ENCODE results near the gene LCN6. TPM values are rescaled to one million over a fixed set of nuclear protein-coding genes. Genes with fewer than 3 reads are reported as not detected.

The LCN6 gene
- total RNA-seq, 2 donors from 2014 or later = 0.56 to 1.2 TPM

- no peak for TF ChIP-seq CTCF (IDR thresholded peaks at IDR 0.05)
- Histone ChIP-seq H3K4me1 (no peaks in the 10 kb centered on the region), H3K27me3 (peaks cover 3% of the 10 kb centered on the region), H3K36me3 (no peaks in the 10 kb centered on the region), H3K4me3 (no peak overlapping the region), H3K27ac (no peak overlapping the region), H3K9ac (ENCODE audit: low read depth in 2 of 2, low read length in 2 of 2) (no peak overlapping the region), H3K9me3 (no peaks in the 10 kb centered on the region)
- intact Hi-C loops (cut with DNase I) = no loop called here
- DNase-seq = no peak
Observed at GRCh38 chr9:136703276-136703860, 45.0 kb downstream of the LCN6 start.

- no peaks in the 10 kb centered on the region for H3K9me3 ChIP-seq
- peaks cover 3% of the 10 kb centered on the region for H3K27me3 ChIP-seq
- H3K4me3 ChIP-seq = no peak overlapping the region
- intact Hi-C loops (cut with DNase I) = no loop called here
- TF ChIP-seq CTCF (IDR thresholded peaks at IDR 0.05) = no peak
- no peak overlapping the region for H3K9ac ChIP-seq (ENCODE audit: low read depth in 2 of 2, low read length in 2 of 2)
- H3K36me3 ChIP-seq = no peaks in the 10 kb centered on the region
- H3K4me1 ChIP-seq = peaks cover 12% of the 10 kb centered on the region
- DNase-seq = no peak
- no peak overlapping the region for H3K27ac ChIP-seq
Observed at GRCh38 chr9:136701668-136702053, 46.7 kb downstream of the LCN6 start.

GRCh38 chr9:136700959-136701667 lies 47.2 kb downstream of the LCN6 start:
- Histone ChIP-seq H3K4me1 (peaks cover 12% of the 10 kb centered on the region), H3K27me3 (peaks cover 3% of the 10 kb centered on the region), H3K27ac (no peak overlapping the region), H3K9me3 (no peaks in the 10 kb centered on the region), H3K4me3 (no peak overlapping the region), H3K9ac (ENCODE audit: low read depth in 2 of 2, low read length in 2 of 2) (peak overlapping the region in 1 of 2 donors; percentile 35), H3K36me3 (no peaks in the 10 kb centered on the region)
- intact Hi-C loops (cut with DNase I) = no loop called here
- no peak for TF ChIP-seq CTCF (IDR thresholded peaks at IDR 0.05)
- DNase-seq = no peak

- no peak overlapping the region for H3K27ac ChIP-seq
- intact Hi-C loops (cut with DNase I) = no loop called here
- peaks cover 3% of the 10 kb centered on the region for H3K27me3 ChIP-seq
Observed at GRCh38 chr9:136700304-136700703, 48.0 kb downstream of the LCN6 start.

GRCh38 chr9:136698635-136699246 lies 49.6 kb downstream of the LCN6 start:
- Histone ChIP-seq H3K9me3 (no peaks in the 10 kb centered on the region), H3K27me3 (peaks cover 3% of the 10 kb centered on the region), H3K4me1 (peaks cover 29% of the 10 kb centered on the region), H3K4me3 (no peak overlapping the region), H3K27ac (no peak overlapping the region), H3K36me3 (no peaks in the 10 kb centered on the region), H3K9ac (ENCODE audit: low read depth in 2 of 2, low read length in 2 of 2) (no peak overlapping the region)
- intact Hi-C loops (cut with DNase I) = no loop called here
- no peak for DNase-seq
- TF ChIP-seq CTCF (IDR thresholded peaks at IDR 0.05) = no peak

More at GRCh38 chr9:136700304-136700703, 48.0 kb downstream of the LCN6 start:
- Histone ChIP-seq H3K9me3 (no peaks in the 10 kb centered on the region), H3K4me1 (peaks cover 19% of the 10 kb centered on the region), H3K9ac (ENCODE audit: low read depth in 2 of 2, low read length in 2 of 2) (no peak overlapping the region), H3K4me3 (no peak overlapping the region), H3K36me3 (no peaks in the 10 kb centered on the region)
- no peak for TF ChIP-seq CTCF (IDR thresholded peaks at IDR 0.05)
- no peak for DNase-seq

Measured in colonic mucosa (tissue), 4 donors.